Dedifferentiated amniotic fluid mesenchymal stem cell (primary cell): Measurements from ENCODE around the gene COX19.

Source experiments
- DNase-seq: peaks from one replicate; pipeline ENCODE4 v3.0.0-alpha.2; 2016; ENCODE audit errors: extremely low spot score

COX19 gene

DNA sequence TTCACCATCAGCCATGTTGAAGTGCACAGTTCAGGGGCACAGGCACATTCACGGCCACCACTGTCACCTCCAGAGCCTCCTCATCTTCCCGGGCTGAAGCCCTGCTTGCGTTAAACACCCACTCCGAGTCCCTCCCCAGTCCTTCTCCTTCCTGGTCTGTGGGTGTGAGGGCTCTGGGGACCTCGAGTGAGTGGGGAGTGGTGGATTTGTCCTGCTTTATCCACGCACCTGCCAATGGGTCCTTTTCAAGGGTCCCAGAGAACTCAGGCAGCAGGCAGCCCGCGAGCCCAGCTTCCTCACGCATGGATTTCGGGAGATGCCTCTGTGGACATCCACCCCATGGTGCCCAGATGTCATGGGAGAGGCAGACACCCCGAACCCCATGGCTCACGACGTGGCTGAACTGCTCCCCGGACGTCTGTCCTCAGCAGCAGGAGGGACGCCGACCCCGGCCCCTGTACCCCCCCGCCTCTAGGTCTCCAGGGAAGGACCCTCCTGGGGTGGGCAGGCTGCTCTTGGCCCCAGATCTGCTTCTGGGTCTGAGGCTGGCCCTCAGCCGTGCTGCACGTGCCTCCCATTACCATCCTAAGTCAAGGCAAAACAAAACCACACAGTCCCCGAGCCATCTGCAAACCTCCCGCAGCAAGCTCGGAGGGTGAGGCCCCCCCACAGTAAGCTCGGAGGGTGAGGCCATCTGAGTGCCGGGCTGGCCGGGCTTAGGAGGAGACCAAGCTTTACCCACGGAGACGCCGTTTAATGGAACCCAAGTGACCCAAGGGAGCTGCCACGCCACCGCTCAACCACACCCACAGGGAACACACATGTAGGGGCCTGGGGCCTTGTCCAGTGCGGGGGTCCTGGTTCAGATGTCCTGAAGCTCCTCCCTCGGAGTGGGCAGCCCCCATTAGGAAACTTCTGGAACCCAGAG is 16.6 kb upstream of the COX19 start:
- DNase-seq, result no peak

- DNase-seq, result no peak
Observed at GRCh38 chr7:990933-991728, 15.8 kb upstream of the COX19 start.

GRCh38 chr7:990352-990932 is 15.1 kb upstream of the COX19 start:
- no peak for DNase-seq

DNA sequence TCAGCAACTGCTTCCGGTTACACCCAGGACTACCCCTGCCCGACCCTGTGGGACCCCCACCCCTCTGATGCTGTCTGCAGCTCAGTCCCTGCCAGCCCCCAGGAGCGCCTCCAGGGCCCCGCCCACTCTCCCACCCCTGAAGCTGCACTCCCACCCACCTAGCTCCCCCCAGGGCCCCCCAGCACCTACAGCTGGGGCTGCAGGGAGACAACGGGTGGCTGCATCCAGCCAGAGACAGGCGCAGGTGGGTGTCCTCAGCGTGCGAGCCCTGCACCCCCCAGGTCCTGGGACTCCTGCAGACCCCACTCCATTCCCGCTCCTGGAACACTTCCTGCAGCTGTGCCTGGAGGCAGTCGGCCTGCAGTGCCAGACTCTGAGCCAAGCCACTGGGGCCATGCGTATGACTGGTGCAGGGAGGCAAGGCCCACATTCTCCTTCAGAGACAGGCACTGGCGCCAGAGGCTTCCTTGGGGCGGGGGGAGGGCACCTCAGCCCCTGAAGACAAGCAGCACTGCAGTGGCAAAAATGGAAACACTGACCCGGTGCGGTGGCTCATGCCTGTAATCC is 13.7 kb upstream of the COX19 start:
- no peak for DNase-seq

DNA sequence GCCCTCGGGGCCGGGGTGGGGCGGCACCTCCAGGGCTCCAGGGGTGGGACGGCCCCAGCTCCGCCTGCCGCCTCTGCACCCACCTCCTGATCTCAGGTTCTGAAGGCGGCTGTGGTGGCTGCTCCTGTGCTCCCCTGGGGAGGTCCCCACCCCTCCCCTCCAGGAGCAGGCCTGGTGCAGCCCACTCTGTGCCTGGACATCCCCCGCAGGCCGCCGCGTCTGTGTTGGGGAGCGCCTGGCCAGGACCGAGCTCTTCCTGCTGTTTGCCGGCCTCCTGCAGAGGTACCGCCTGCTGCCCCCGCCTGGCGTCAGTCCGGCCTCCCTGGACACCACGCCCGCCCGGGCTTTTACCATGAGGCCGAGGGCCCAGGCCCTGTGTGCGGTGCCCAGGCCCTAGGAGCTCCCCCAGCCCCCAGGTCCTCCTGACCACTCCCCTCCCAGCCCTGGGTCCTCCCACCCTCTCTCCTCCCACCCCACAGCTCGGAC is 13.1 kb upstream of the COX19 start:
- no peak for DNase-seq

GRCh38 chr7:987909-988308 is 12.6 kb upstream of the COX19 start:
- no peak for DNase-seq

DNA sequence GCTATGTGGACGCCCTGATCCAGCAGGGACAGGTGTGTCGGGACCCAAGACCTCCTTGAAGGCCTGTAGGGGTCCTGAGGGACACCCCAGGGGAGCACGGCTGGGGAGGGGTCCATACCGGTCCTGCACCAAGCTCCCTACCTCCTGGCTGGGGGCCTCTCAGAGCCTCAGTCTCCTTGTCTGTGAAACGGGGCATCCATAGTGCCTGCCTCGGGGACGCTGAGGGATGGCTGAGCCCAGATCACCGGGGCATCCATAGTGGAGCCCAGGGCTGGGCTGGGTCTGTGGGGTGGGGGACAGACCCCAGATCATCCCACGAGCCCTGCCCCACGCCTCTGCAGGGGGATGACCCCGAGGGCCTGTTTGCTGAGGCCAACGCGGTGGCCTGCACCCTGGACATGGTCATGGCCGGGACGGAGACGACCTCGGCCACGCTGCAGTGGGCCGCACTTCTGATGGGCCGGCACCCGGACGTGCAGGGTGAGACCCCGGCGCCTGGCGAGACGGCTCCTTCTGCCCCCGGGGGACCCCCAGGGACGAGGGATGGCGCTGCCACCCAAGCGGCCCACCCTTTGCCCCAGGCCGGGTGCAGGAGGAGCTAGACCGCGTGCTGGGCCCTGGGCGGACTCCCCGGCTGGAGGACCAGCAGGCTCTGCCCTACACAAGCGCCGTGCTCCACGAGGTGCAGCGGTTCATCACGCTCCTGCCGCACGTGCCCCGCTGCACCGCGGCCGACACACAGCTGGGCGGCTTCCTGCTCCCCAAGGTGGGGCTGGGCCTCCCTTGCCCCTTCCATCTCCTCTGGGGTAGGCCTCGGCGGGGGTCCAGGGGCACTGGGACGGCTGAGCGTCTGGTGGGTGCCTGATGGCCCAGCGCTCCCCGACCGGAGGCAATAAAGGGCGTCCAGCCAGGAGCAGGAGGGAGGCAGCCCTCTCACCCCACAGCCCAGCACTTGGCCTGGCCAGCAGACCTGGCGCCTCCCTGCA is 11.7 kb upstream of the COX19 start:
- DNase-seq, result no peak

DNA sequence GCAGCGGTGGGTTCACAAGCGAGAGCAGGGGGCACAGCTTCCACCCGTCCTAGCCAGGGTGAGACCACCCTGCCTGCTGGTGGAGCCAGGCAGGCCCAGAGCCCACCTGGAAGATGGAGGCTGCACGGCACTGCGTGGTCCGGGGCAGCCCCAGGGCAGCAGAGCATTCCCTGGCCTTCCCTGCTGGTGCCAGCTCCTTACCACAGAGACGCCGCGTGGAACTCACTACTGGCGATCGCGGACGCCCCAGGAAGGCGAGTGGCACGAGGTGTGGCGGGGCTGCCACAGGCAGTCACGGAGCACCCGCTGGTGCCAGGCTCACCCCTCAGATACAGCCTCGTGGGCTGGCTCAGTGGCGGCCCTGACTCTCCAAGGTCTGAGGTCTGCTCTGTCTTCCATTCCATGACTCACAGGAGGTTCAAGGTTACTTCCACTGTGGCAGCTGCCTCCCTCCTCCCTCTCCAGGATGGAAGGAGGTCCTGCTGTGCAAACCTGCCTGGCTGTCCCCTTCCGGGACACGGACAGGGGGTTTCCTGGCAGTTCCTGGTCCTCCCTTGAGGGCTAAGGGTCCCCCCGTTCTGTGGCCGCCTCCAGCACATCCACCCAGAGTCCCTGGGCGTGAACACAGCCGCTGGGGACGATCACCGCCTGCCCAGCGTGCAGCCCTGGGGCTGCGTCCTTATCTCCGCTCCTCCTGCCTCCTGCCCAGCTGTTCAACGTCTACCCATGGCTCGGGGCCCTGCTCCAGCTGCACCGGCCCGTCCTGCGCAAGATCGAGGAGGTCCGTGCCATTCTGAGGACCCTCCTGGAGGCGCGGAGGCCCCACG is 10.8 kb upstream of the COX19 start:
- DNase-seq, result no peak

- no peak for DNase-seq
Observed at GRCh38 chr7:985127-985416, 9.7 kb upstream of the COX19 start.

- DNase-seq, result no peak
Observed at GRCh38 chr7:984361-985126, 9.2 kb upstream of the COX19 start.

- DNase-seq, result no peak
Observed at GRCh38 chr7:983616-984071, 8.3 kb upstream of the COX19 start.

DNA sequence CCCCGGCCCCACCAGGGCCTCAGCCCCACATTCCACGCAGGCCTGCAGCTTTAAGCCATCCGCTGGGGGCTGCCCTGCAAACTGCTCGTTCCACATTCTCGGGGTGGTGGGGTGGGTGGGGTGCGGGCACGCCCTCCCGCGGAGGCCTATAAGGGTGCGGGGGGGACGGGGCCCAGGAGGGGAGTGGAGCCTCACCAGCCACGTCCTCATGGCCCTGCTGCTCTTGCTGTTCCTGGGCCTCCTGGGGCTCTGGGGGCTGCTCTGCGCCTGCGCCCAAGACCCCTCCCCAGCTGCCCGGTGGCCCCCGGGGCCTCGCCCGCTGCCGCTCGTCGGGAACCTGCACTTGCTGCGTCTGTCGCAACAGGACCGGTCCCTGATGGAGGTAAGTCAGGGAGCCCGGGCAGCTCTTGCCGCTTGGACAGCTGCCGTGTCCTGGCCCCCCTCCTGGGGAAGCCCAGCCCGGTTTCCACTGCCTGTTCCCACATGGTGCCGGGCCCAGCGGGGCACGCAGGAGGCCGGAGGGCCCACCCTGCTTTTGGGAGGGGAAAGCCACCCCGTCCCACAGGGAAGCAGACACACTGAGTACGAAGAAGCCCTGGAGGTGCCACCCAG is 7.8 kb upstream of the COX19 start, which contains the start of gene CYP2W1:
TSS of gene CYP2W1 (plus strand) at position 178 of the 612 bp plus-strand sequence. CDS start at position 209, 31 bp downstream.
- no peak for DNase-seq

DNA sequence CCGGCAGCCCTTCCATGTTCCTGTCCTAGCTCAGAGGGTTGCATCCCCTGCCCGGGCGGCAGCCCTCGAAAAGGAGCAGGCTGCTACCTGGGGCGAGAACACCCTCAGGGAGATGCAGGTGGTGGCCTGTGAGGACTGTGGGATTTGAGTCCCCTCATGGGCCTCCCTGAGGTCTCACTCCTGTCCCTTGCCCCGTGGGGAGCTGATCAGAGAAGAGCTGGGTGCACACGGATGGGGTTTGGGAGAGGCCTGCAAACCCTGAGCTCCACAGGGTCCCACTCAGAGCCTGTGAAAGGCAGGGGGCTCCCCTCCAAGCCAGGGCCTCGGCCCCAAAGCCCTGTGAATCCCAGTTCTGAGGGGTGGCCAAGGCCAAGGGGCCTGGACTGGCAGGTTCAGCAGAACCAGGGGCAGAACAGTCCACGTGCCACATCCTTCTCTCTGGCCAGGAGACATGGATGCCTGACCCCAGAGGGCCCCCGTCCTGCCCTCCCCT is 7.2 kb upstream of the COX19 start:
- DNase-seq, result no peak

DNA sequence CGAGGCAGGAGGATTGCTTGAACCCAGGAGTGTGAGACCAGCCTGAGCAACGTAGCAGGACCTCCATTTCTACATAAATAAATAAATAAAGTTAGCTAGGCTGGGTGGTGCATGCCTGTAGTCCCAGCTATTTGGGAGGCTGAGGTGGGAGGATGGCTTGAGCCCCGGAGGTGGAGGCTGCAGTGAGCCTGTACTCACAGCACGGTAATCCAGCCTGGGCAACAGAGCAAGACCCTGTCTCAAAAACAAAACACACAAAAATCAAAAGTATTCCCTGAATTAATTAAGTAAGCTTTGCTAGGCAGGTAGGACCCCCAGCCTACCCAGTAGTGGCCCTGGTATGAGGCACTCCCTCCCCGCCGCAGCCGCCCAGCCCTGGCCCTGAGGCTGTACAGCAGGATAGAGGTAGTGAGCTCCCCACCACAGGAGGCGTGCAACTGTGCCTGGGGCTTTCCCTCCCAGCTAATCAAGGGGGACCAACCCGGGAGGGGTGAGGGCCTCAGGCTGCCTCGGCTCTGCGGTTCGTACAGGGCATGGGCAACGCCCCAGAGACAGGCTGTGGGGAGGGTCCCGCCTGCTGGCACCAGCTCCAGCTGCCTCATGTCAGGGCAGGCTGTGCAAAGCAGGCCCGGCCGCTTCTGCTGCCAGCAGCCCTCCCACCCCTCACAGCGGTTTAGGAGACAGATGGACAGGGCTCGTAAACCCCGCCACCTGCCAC is 6.6 kb upstream of the COX19 start:
- no peak for DNase-seq

DNA sequence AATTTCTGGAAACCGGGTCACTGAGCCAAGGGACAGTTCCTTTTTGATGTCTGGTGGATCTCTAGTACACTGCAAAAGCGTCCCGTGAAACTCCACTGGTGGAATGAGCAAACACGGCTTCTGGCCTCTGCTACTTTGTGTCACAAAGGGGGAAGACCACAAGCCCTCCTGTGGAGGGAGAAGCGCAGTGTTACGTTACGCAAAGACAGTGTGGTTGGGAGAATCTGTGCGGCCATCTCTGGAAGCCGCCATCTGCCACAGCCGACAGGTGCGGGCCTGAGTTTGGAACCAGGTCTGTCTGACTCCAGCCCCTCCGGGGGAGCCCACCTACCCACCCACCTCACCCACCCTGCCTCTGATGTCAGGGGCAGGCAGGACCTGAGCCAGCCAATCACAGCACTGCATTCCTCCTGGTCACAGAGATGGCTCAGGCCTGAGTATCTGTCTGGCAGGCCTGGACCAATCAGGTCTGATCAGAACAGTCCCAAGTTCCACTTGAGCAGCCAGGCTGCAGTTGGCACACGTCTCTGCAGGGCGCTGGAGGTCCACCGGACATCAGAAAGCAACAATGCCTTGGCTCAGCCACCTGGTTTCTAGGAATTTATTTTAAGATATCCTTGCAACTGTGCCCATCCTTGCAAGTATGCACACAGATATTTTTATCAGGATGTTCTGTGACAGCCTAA is 4.7 kb upstream of the COX19 start:
- no peak for DNase-seq

- DNase-seq, result no peak
Observed at GRCh38 chr7:979151-979550, 3.8 kb upstream of the COX19 start.

- no peak for DNase-seq
Observed at GRCh38 chr7:978416-979091, 3.2 kb upstream of the COX19 start.
